GM19397 (cell line): Measurements from ENCODE around the gene OR13C5.
"Not testable (repeated sequence)": the region's sequence is repeated elsewhere in the genome, so short reads cannot be mapped to it uniquely, and the experiment has no call there.

ENCODE experiments used
- ATAC-seq: cut with Tn5 transposase; IDR thresholded peaks from one replicate; pipeline ENCODE4 v1.9.1; 2021; ENCODE audit warnings: mild to moderate bottlenecking, moderate library complexity; ENCODE audit not compliant: unreplicated experiment

The OR13C5 gene, protein sequence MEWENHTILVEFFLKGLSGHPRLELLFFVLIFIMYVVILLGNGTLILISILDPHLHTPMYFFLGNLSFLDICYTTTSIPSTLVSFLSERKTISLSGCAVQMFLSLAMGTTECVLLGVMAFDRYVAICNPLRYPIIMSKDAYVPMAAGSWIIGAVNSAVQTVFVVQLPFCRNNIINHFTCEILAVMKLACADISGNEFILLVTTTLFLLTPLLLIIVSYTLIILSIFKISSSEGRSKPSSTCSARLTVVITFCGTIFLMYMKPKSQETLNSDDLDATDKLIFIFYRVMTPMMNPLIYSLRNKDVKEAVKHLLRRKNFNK

GRCh38 chr9:104599313-104599712 is at the start of gene OR13C5:
TSS of gene OR13C5 (minus strand) at chr9:104599413. CDS start at chr9:104599413, 0 bp downstream.
- ATAC-seq = not testable (repeated sequence)

- no peak for ATAC-seq
These were observed 36.2 kb upstream of the OR13C5 start for GRCh38 chr9:104635456-104635855.

- no peak for ATAC-seq
These were observed 34.8 kb upstream of the OR13C5 start for GRCh38 chr9:104633976-104634520.

- not testable (repeated sequence) for ATAC-seq
These were observed 26.8 kb upstream of the OR13C5 start for GRCh38 chr9:104625964-104626363.

- no peak for ATAC-seq
These were observed 18.9 kb upstream of the OR13C5 start, which contains the start of gene OR13C9 for GRCh38 chr9:104618104-104618503. TSS of gene OR13C9 (minus strand) at chr9:104618204. CDS start at chr9:104618204, 0 bp downstream.

GRCh38 chr9:104617418-104617817 is 18.2 kb upstream of the OR13C5 start:
- ATAC-seq = no peak

GRCh38 chr9:104611213-104611612 is 12.0 kb upstream of the OR13C5 start:
- ATAC-seq = no peak

- no peak for ATAC-seq
These were observed 9.1 kb upstream of the OR13C5 start for GRCh38 chr9:104608336-104608735.

DNA sequence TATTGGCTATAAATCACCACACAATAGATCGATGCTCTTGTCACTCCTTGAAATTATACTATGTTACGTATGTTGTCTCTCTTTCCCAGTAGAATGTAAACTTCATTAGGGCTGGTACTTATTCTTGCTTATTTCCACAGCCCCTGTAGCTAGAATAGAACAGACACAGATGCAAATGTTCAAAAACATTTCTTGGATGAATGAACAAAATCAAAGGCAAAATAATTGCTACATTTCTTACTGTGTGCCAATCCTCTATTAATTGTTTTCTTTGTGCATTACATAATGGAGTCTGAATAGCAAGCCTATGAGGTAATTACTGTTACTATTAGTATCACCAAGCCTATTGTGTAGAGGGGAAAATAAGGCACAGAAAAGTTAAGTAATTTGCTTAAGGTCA is 6.9 kb upstream of the OR13C5 start:
- no peak for ATAC-seq

- not testable (repeated sequence) for ATAC-seq
These were observed 6.3 kb upstream of the OR13C5 start, which contains the start of gene OR13C2 for GRCh38 chr9:104605527-104605926. TSS of gene OR13C2 (minus strand) at chr9:104605627. CDS start at chr9:104605627, 0 bp downstream.

GRCh38 chr9:104604801-104605200 is 5.6 kb upstream of the OR13C5 start:
- ATAC-seq = no peak

GRCh38 chr9:104598749-104599148 is 464 bp downstream of the OR13C5 start:
- ATAC-seq = not testable (repeated sequence)

GRCh38 chr9:104589626-104590025 is 9.6 kb downstream of the OR13C5 start:
- no peak for ATAC-seq

DNA sequence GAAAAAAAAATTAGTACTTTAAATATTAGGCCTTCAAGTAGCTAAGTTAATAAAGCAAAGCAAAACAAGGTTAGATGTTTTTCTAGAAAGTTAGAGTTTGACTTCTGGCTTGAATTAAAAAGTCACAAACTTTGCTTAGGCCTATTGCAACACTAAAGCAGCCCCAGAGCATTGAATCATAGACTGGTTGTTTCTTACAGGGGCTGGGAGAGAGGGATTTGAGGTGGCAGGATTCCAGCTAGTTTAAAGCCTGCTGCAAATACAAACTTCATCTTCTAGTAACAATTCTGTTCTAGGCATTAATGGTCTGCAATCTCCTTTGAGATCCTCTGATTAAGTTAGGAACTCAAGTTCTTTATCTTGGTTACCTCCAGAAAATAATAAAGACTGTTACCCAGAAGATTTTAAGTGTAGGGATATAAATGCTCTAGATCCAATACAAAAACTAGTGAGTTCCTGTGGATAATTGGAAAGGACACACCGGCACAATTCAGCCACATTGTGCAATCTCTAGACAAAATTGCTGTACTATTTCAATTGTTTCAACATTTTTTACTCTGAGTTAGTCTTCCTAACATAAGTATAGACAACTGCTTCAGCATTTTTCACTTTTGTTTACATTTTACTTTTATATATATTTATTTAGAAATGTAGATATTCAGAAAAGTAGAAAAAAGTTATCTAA is 12.6 kb downstream of the OR13C5 start:
- no peak for ATAC-seq

DNA sequence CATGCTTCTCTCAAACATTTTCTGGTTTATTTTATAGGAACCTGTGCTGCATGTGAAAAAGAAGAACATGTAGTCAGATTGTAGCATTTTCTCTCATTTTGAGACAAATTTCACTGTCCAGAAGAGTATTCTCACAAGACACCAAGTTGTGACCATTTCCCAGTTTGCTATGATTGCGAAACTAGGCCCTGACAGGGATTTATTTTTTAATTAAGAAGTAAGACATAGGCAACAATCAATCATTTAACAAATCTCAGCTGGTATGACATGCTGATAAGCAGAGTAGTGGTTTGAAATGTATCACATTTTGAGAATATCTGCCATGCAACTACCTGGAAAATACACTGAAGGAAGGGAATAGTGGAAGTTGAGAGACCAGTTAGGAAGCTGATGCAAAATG is 18.7 kb downstream of the OR13C5 start:
- no peak for ATAC-seq

GRCh38 chr9:104577263-104577662 is 21.9 kb downstream of the OR13C5 start:
- no peak for ATAC-seq

DNA sequence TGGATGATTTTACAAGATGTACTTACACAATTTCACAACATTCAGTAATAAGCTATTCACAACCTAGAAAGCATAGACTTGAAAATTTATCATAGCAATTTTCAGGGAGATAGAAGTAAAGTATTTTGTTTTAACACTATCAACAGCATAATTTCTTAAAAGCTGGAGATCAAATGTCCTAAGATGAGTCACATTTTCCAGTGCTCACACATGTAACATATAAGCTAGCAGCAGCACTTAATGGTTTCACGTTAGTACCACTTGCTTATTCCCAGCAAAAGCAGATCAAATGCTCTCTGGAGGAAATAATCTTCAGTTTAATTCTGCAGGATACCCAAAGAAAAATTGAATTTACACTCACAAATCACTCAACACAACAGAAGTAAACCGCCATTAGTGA is 23.8 kb downstream of the OR13C5 start:
- no peak for ATAC-seq

- no peak for ATAC-seq
These were observed 26.6 kb downstream of the OR13C5 start for GRCh38 chr9:104572612-104573011.

DNA sequence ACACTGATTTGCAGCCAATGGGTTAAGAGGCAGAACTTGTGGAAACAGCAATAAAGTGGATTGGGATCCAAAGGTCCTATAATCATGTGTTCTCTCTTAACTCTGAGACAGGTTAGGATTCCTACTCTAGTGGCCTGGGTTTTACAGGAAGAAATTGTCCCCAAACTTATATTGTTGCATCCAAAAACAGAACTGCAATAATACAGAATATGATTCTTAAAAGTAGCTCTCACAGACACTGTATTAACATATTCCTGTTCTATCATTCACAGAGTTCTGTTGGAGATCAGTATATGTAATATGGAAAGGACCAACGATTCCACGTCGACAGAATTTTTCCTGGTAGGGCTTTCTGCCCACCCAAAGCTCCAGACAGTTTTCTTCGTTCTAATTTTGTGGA is 30.3 kb downstream of the OR13C5 start, which contains the start of gene OR13C8:
Gene OR13C8 (plus strand): TSS at position 301 of the 400 bp plus-strand sequence. CDS start 0 bp downstream, at position 301.
- no peak for ATAC-seq

GRCh38 chr9:104564358-104564757 is 34.9 kb downstream of the OR13C5 start:
- ATAC-seq = no peak

GRCh38 chr9:104556830-104557634 is 42.2 kb downstream of the OR13C5 start:
- no peak for ATAC-seq
